Spleen (tissue), 11 donors: ENCODE measurements around the gene ARFGAP1. TPM values are rescaled to one million over a fixed set of nuclear protein-coding genes. Genes with fewer than 3 reads are reported as not detected.

Experiments
- DNase-seq: peaks from one replicate; pipeline ENCODE4 v3.0.0-alpha.2; 2020
- H3K27ac ChIP-seq, 8 donors: fragments of 200-600 bp; sonication (generic) in 7 of 8; 1 replicate in 4 of 8; 2 replicates in 4 of 8; pipeline versions ENCODE4 v1.5.0 to v1.8.0; 2016 to 2021; ENCODE audit warnings: inconsistent platforms in 4 of 8, mild to moderate bottlenecking in 4 of 8, moderate library complexity in 1 of 8
- H3K27me3 ChIP-seq, 7 donors: fragments of 200-600 bp; sonication (generic) in 6 of 7; replicated peaks in 1 of 7; 1 replicate in 4 of 7; 2 replicates in 3 of 7; pipeline versions ENCODE4 v1.5.0 to v1.8.0; 2016 to 2021; ENCODE audit warnings: inconsistent platforms in 3 of 7, mild to moderate bottlenecking in 1 of 7
- H3K36me3 ChIP-seq, 6 donors: fragments of 200-600 bp; sonication (generic) in 5 of 6; 1 replicate in 4 of 6; 2 replicates in 2 of 6; pipeline versions ENCODE4 v1.5.0 to v1.8.0; 2016 to 2021; ENCODE audit warnings: inconsistent platforms in 2 of 6
- H3K4me1 ChIP-seq, 6 donors: fragments of 200-600 bp; sonication (generic) in 5 of 6; 1 replicate in 3 of 6; 2 replicates in 3 of 6; pipeline versions ENCODE4 v1.5.0 to v1.8.0; 2016 to 2021; ENCODE audit warnings: inconsistent platforms in 3 of 6
- H3K4me3 ChIP-seq, 8 donors: fragments of 200-600 bp; sonication (generic) in 7 of 8; 1 replicate in 4 of 8; 2 replicates in 4 of 8; pipeline versions ENCODE4 v1.5.0 to v1.8.0; 2016 to 2021; ENCODE audit warnings: inconsistent platforms in 4 of 8, mild to moderate bottlenecking in 4 of 8, moderate library complexity in 2 of 8
- H3K9me3 ChIP-seq, 8 donors: fragments of 200-600 bp; sonication (generic) in 7 of 8; 1 replicate in 4 of 8; 2 replicates in 4 of 8; pipeline versions ENCODE4 v1.5.0 to v1.8.0; 2016 to 2021; ENCODE audit warnings: inconsistent platforms in 4 of 8
- CTCF ChIP-seq, 11 experiments: fragments of 200-600 bp in 7 of 11; fragments of 450-650 bp in 4 of 11; sonication (generic) in 4 of 11; IDR thresholded peaks in 8 of 11; conservative IDR thresholded peaks in 3 of 11; 1 replicate in 7 of 11; 2 replicates in 4 of 11; pipeline versions ENCODE4 v1.4.0 to v1.8.0; 2016 to 2021; ENCODE audit warnings: antibody characterized with exemption in 11 of 11, inconsistent platforms in 4 of 11, mild to moderate bottlenecking in 1 of 11
- POLR2A ChIP-seq, 3 donors: fragments of 450-650 bp; IDR thresholded peaks; one replicate each; pipeline ENCODE4 v1.5.1; 2017; ENCODE audit warnings: antibody characterized with exemption in 3 of 3, mild to moderate bottlenecking in 1 of 3
- POLR2AphosphoS5 ChIP-seq, 3 donors: sonication (generic); formaldehyde crosslinking; IDR thresholded peaks; one replicate each; pipeline ENCODE4 v1.5.1; 2017; ENCODE audit warnings: antibody characterized with exemption in 3 of 3
- WGBS, 5 donors: extraction: QIAGEN DNeasy Blood & Tissue Kit in 3 of 5; methylation state at CpG; one replicate each; pipeline versions ENCODE4 v1.1.5 to v1.1.7; 2013 to 2018; 5-methylcytosine and 5-hydroxymethylcytosine counted together
- intact Hi-C: fragments of 100-400 bp; cut with DNase I; formaldehyde crosslinking; loops from one replicate; pipeline ENCODE4 v1.15.0; 2023; ENCODE audit warnings: low total_unique reads
- polyA plus RNA-seq, 3 donors: library from polyadenylated mRNA; stranded (reverse); fragments of 200-250 nt; gene quantifications; one replicate each; pipeline ENCODE4 v1.2.1, GENCODE V29; 2013
- total RNA-seq, 7 donors: library from RNA; depleted of rRNA in 3 of 7; stranded (reverse); fragments of >200 nt in 3 of 7; fragmentation: NEBNext Ultra II Directional in 4 of 7; extraction: Animal tissue kit (Norgen Biotek cat#: 25700) in 4 of 7; gene quantifications; one replicate each; pipeline versions ENCODE4 v1.1.0 to v1.2.1, GENCODE V29; 2016 to 2021
- donor health status: healthy with polysubstance abuse.
- donor health status: DM: no; HTN: no; CAD: no; lungs with moderate emphysema.
- donor health status: DM: no; HTN: no; CAD: no.
- donor health status: Bipolar disorder and iron deficiency.
- donor health status: healthy.
- donor health status: DM: no; HTN: no; CAD: no.
- donor health status: DM: yes; HTN: yes; CAD: no.

Gene ARFGAP1
- total and polyA plus RNA-seq, 10 donors: 44.4 to 165 (median 96.1) TPM

DNA sequence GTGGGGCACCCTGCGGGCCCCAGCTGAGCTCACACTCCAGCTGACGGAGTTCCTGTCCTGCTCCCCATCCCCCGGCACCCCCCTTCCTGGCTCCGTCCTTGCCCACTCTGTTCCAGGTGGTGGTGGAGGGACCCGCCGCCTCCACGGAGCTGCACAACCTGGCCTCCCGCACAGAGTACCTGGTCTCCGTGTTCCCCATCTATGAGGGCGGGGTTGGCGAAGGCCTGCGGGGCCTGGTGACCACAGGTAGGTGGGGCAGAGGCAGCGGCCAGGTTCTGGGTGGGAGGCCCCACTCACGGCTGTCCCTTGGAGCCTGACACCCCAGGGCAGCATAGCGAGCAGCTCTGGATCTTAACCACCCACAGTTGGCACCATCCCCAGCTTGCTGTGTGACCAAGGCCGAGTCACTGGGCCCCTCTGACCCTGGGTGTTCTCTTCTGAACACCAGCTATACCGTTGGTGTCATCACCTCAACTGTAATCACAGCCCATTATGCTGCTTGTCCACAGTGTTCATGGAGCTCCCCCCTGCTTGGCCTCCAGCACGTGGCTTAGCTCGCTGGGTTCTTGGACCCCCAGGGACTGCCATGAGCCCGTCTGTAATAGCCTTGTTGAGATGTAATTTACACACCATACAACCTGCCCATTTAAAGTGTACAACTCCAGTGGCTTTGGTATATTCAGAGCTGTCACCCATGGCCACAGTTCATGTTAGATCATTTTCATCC lies 37.8 kb downstream of the ARFGAP1 start:
- H3K27me3 ChIP-seq: peaks cover 0 to 89% (median 24%) of the 10 kb centered on the region in 7 donors
- no peak overlapping the region for H3K27ac ChIP-seq
- DNase-seq: no peak
- H3K36me3 ChIP-seq: no peaks in the 10 kb centered on the region
- 71 to 80% (median 74%) methylated on average over 16 to 20 of the region's 20 CpGs for WGBS, 5 donors
- H3K4me3 ChIP-seq: no peak overlapping the region
- peaks cover 0 to 31% (median 12%) of the 10 kb centered on the region in 6 donors for H3K4me1 ChIP-seq
- no peaks in the 10 kb centered on the region for H3K9me3 ChIP-seq
- intact Hi-C loops: loop anchor here (5.0 kb wide), 1 partner anchor 72 kb away; no protein-coding TSS in a partner anchor
- TF ChIP-seq POLR2AphosphoS5 (IDR thresholded peaks at IDR 0.05): no peak
- no peak for TF ChIP-seq CTCF (IDR thresholded peaks at IDR 0.05 in 8 of 11, conservative IDR thresholded peaks at IDR 0.05 in 3 of 11)
- TF ChIP-seq POLR2A (IDR thresholded peaks at IDR 0.05): no peak

DNA sequence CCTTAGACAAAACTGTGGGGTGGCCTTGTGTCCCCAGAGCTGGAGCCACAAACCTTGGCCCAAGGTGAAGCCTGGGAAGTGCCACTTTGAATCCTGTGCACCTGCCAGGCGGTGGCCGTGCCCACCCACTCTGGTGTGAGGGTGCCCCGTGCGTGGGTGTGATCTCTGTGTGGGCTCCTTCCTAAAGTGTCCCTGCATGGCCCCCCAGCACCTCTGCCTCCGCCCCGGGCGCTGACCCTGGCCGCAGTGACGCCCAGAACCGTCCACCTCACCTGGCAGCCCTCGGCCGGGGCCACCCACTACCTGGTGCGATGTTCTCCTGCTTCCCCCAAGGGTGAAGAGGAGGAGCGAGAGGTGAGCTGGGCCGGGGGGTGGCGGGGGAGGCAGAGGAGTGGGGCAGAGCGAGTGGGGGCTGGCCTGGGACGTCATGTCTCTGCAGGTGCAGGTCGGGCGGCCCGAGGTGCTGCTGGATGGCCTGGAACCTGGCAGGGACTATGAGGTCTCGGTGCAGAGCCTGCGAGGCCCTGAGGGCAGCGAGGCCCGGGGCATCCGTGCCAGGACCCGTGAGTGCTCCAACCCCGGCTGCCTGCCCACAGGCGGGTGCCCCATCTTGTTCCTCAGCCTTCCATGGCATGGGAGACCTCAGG lies 38.7 kb downstream of the ARFGAP1 start:
- H3K9me3 ChIP-seq: no peaks in the 10 kb centered on the region
- H3K4me1 ChIP-seq: peaks cover 0 to 40% (median 13%) of the 10 kb centered on the region in 6 donors
- H3K36me3 ChIP-seq: no peaks in the 10 kb centered on the region
- intact Hi-C loops: loop anchor here (5.0 kb wide), 1 partner anchor 71 kb away; no protein-coding TSS in a partner anchor
- no peak overlapping the region for H3K27ac ChIP-seq
- H3K4me3 ChIP-seq: no peak overlapping the region
- WGBS, 5 donors: 76 to 86% (median 84%) methylated on average over 8 to 29 of the region's 29 CpGs
- TF ChIP-seq POLR2AphosphoS5 (IDR thresholded peaks at IDR 0.05): no peak
- TF ChIP-seq CTCF (IDR thresholded peaks at IDR 0.05 in 8 of 11, conservative IDR thresholded peaks at IDR 0.05 in 3 of 11): no peak
- TF ChIP-seq POLR2A (IDR thresholded peaks at IDR 0.05): no peak
- DNase-seq: no peak
- peaks cover 0 to 89% (median 20%) of the 10 kb centered on the region in 7 donors for H3K27me3 ChIP-seq

DNA sequence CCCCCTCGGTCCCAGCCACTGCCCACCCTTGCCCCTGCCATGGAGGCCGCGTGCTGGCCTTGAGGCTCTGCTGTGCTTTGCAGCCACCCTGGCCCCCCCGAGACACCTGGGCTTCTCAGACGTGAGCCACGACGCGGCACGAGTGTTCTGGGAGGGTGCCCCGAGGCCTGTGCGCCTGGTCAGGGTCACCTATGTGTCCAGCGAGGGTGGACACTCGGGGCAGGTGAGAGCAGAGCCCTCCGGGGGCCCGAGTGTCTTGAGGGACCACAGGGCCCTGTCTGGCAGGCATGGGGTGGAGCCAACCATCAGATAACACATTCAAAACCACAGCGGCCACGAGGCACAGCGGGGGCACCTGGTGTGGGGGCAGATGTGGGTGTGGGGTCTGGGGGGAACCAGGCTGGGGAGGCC lies 39.2 kb downstream of the ARFGAP1 start:
- Histone ChIP-seq H3K27me3 (peaks cover 0 to 88% (median 16%) of the 10 kb centered on the region in 7 donors), H3K4me1 (peaks cover 0 to 45% (median 16%) of the 10 kb centered on the region in 6 donors), H3K9me3 (no peaks in the 10 kb centered on the region), H3K4me3 (no peak overlapping the region), H3K27ac (no peak overlapping the region), H3K36me3 (no peaks in the 10 kb centered on the region)
- TF ChIP-seq CTCF (IDR thresholded peaks at IDR 0.05 in 8 of 11, conservative IDR thresholded peaks at IDR 0.05 in 3 of 11) (no peak), POLR2AphosphoS5 (IDR thresholded peaks at IDR 0.05) (no peak), POLR2A (IDR thresholded peaks at IDR 0.05) (no peak)
- WGBS, 5 donors: 52 to 75% (median 68%) methylated on average over 14 to 18 of the region's 18 CpGs
- no peak for DNase-seq
- intact Hi-C loops: loop anchor here (5.0 kb wide), 1 partner anchor 70 kb away; no protein-coding TSS in a partner anchor

GRCh38 chr20:63312273-63312672 lies 39.7 kb downstream of the ARFGAP1 start:
- Histone ChIP-seq H3K27ac (no peak overlapping the region), H3K4me3 (no peak overlapping the region), H3K27me3 (peaks cover 0 to 84% (median 11%) of the 10 kb centered on the region in 7 donors), H3K36me3 (no peaks in the 10 kb centered on the region), H3K4me1 (peaks cover 0 to 49% (median 18%) of the 10 kb centered on the region in 6 donors), H3K9me3 (no peaks in the 10 kb centered on the region)
- TF ChIP-seq POLR2A (IDR thresholded peaks at IDR 0.05) (no peak), POLR2AphosphoS5 (IDR thresholded peaks at IDR 0.05) (no peak), CTCF (IDR thresholded peaks at IDR 0.05 in 8 of 11, conservative IDR thresholded peaks at IDR 0.05 in 3 of 11) (no peak)
- intact Hi-C loops: loop anchor here (5.0 kb wide), 1 partner anchor 70 kb away; no protein-coding TSS in a partner anchor
- 54 to 82% (median 68%) methylated on average over 3 to 9 of the region's 9 CpGs for WGBS, 5 donors
- no peak for DNase-seq
